ENCODE measurements around the gene LRRC32. TPM values are rescaled to one million over a fixed set of nuclear protein-coding genes. Genes with fewer than 3 reads are reported as not detected.

Gene LRRC32
- total RNA-seq, 1 donor from 2014 or later = 24.4 TPM

DNA sequence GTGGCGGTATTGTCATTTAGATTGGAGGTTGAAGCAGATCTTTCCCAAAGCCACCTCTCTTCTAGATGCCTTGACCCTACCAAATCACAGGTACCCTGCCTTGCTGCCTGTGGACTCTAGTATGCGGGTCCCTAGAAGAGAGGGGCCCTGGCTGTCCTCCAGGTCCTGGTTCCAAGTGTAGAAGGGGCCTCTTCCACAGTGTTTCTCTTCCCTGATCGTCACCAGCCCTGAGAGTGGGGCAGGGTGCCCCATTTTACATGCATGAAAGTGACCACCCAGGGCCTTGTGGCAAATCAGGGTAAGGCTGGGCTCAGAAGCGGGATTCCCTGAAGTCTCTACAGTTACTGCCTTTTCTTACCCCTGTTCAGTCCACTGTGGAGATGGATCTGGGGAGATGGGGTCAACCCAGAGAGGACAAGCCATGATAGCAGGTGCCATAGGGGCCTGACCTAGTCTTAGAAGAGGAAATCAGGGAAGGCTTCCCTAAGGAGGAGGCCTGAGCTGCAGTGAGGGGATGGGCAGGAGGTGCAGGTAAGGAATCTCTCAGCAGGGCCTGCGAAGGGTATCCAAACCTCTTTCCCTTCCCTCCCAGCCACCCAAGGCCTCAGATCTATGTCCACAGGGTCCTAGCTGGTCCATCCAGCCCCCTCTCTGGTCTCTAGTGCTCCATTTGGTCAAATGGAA lies 1.2 kb upstream of the LRRC32 start:
- no peak overlapping the region for H3K4me2 ChIP-seq (ENCODE audit: low read length)
- H3K36me3 Mint-ChIP-seq (ENCODE audit: low read depth, unreplicated experiment) = peaks cover 1% of the 10 kb centered on the region
- peaks cover 40% of the 10 kb centered on the region for H3K27me3 Mint-ChIP-seq (ENCODE audit: low read depth, unreplicated experiment)
- no peaks in the 10 kb centered on the region for H4K20me1 ChIP-seq (ENCODE audit: insufficient read depth, low read length)
- no peak overlapping the region for H3K9ac ChIP-seq (ENCODE audit: low read length)
- peak overlapping the region; percentile 50 for H3K4me3 Mint-ChIP-seq (ENCODE audit: unreplicated experiment)
- no peaks in the 10 kb centered on the region for H3K9me3 ChIP-seq (ENCODE audit: insufficient read depth, low read depth, low read length)
- TF ChIP-seq, protein P1, sequence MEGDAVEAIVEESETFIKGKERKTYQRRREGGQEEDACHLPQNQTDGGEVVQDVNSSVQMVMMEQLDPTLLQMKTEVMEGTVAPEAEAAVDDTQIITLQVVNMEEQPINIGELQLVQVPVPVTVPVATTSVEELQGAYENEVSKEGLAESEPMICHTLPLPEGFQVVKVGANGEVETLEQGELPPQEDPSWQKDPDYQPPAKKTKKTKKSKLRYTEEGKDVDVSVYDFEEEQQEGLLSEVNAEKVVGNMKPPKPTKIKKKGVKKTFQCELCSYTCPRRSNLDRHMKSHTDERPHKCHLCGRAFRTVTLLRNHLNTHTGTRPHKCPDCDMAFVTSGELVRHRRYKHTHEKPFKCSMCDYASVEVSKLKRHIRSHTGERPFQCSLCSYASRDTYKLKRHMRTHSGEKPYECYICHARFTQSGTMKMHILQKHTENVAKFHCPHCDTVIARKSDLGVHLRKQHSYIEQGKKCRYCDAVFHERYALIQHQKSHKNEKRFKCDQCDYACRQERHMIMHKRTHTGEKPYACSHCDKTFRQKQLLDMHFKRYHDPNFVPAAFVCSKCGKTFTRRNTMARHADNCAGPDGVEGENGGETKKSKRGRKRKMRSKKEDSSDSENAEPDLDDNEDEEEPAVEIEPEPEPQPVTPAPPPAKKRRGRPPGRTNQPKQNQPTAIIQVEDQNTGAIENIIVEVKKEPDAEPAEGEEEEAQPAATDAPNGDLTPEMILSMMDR (IDR thresholded peaks at IDR 0.05; ENCODE audit: insufficient read depth, low read depth, low read length) = no peak
- no peak for TF ChIP-seq EZH2 (IDR thresholded peaks at IDR 0.05; ENCODE audit: insufficient read depth, low read length)
- H3K79me2 ChIP-seq (ENCODE audit: insufficient read depth, low read length) = peaks cover 5% of the 10 kb centered on the region
- no peak for FAIRE-seq
- DNase-seq (ENCODE audit: low read depth) = no peak
- peaks cover 19% of the 10 kb centered on the region for H3K4me1 ChIP-seq (ENCODE audit: insufficient read depth, low read length)
- H3K9me3 Mint-ChIP-seq (ENCODE audit: unreplicated experiment) = no peaks in the 10 kb centered on the region
- peaks cover 15% of the 10 kb centered on the region for H3K4me1 Mint-ChIP-seq (ENCODE audit: low read depth, unreplicated experiment)
- H2AFZ ChIP-seq (ENCODE audit: low read depth, low read length) = no peak overlapping the region
- H3K27ac ChIP-seq (ENCODE audit: low read depth, low read length) = no peak overlapping the region
- H3K36me3 ChIP-seq (ENCODE audit: insufficient read depth, low read length) = no peaks in the 10 kb centered on the region
- no peak overlapping the region for H3K4me3 ChIP-seq (ENCODE audit: insufficient read depth, low read depth, low read length)
- no peaks in the 10 kb centered on the region for H3K27me3 ChIP-seq (ENCODE audit: insufficient read depth, low read length)
- no peak overlapping the region for H3K27ac Mint-ChIP-seq (ENCODE audit: unreplicated experiment)

DNA sequence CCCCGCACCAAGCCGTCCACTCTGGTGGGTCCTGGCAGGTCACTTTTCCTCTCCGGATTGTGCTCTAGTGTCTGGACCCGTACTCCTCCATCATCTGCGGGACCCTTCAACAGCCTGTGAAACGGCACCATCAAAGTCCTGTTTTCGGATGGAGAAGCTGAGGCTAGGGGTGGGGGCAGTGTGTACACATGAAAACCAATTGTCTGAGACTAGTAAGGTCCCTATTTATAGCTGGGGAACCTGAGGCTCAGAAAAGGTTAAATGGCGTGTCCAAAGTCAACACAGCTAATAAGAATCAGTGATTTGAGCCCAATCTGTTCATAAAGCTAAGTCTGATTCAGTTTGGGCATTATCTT lies 668 bp upstream of the LRRC32 start:
- no peak for FAIRE-seq

More for the DNA sequence above, 668 bp upstream of the LRRC32 start:
- Histone ChIP-seq H3K9me3 (ENCODE audit: insufficient read depth, low read depth, low read length) (no peaks in the 10 kb centered on the region), H3K4me1 (ENCODE audit: insufficient read depth, low read length) (peaks cover 19% of the 10 kb centered on the region), H3K27me3 (ENCODE audit: insufficient read depth, low read length) (no peaks in the 10 kb centered on the region), H3K4me2 (ENCODE audit: low read length) (peak overlapping the region; percentile 87), H4K20me1 (ENCODE audit: insufficient read depth, low read length) (no peaks in the 10 kb centered on the region), H3K36me3 (ENCODE audit: insufficient read depth, low read length) (no peaks in the 10 kb centered on the region), H3K27ac (ENCODE audit: low read depth, low read length) (no peak overlapping the region), H2AFZ (ENCODE audit: low read depth, low read length) (peak overlapping the region; percentile 44), H3K79me2 (ENCODE audit: insufficient read depth, low read length) (peaks cover 5% of the 10 kb centered on the region), H3K4me3 (ENCODE audit: insufficient read depth, low read depth, low read length) (peak overlapping the region; percentile 39), H3K9ac (ENCODE audit: low read length) (peak overlapping the region; percentile 74)
- DNase-seq (ENCODE audit: low read depth) = no peak
- no peak overlapping the region for H3K27ac Mint-ChIP-seq (ENCODE audit: unreplicated experiment)
- peaks cover 37% of the 10 kb centered on the region for H3K27me3 Mint-ChIP-seq (ENCODE audit: low read depth, unreplicated experiment)
- TF ChIP-seq EZH2 (IDR thresholded peaks at IDR 0.05; ENCODE audit: insufficient read depth, low read length) = no peak
- TF ChIP-seq, protein P1 (IDR thresholded peaks at IDR 0.05; ENCODE audit: insufficient read depth, low read depth, low read length) = no peak
- H3K4me3 Mint-ChIP-seq (ENCODE audit: unreplicated experiment) = peak overlapping the region; percentile 50
- peaks cover 16% of the 10 kb centered on the region for H3K4me1 Mint-ChIP-seq (ENCODE audit: low read depth, unreplicated experiment)
- peaks cover 1% of the 10 kb centered on the region for H3K36me3 Mint-ChIP-seq (ENCODE audit: low read depth, unreplicated experiment)
- H3K9me3 Mint-ChIP-seq (ENCODE audit: unreplicated experiment) = no peaks in the 10 kb centered on the region

All from astrocyte (in vitro differentiated cells and primary cell).